ENCODE results near the gene BARX1. TPM values are rescaled to one million over a fixed set of nuclear protein-coding genes. Genes with fewer than 3 reads are reported as not detected.
A peak's percentile ranks its signal among the peaks of the same experiment; 100 is the strongest.
"Not testable (repeated sequence)": the region's sequence is repeated elsewhere in the genome, so short reads cannot be mapped to it uniquely, and the experiment has no call there.

The BARX1 gene
- total RNA-seq = 0.17 TPM in 1 of 2 replicates, not detected in the other

- DNase-seq (ENCODE audit: low read depth) = no peak
These were observed at the start of gene BARX1 for GRCh38 chr9:93955111-93955980. Gene BARX1, minus strand, starts transcription at chr9:93955355. Its CDS starts 209 bp downstream, at chr9:93955146.

GRCh38 chr9:94002316-94003140 lies 47.4 kb upstream of the BARX1 start:
- peak; percentile 45 for DNase-seq (ENCODE audit: low read depth)

GRCh38 chr9:93996863-93997262 lies 41.7 kb upstream of the BARX1 start:
- DNase-seq (ENCODE audit: low read depth) = no peak

- DNase-seq (ENCODE audit: low read depth) = no peak
These were observed 41.2 kb upstream of the BARX1 start for GRCh38 chr9:93996367-93996766.

GRCh38 chr9:93994545-93994944 lies 39.4 kb upstream of the BARX1 start:
- no peak for DNase-seq (ENCODE audit: low read depth)

GRCh38 chr9:93994132-93994531 lies 39.0 kb upstream of the BARX1 start:
- no peak for DNase-seq (ENCODE audit: low read depth)

- no peak for DNase-seq (ENCODE audit: low read depth)
These were observed 37.7 kb upstream of the BARX1 start for GRCh38 chr9:93992830-93993229.

GRCh38 chr9:93990448-93990847 lies 35.3 kb upstream of the BARX1 start:
- no peak for DNase-seq (ENCODE audit: low read depth)

GRCh38 chr9:93988056-93988455 lies 32.9 kb upstream of the BARX1 start:
- no peak for DNase-seq (ENCODE audit: low read depth)

- no peak for DNase-seq (ENCODE audit: low read depth)
These were observed 29.7 kb upstream of the BARX1 start for GRCh38 chr9:93984860-93985259.

- DNase-seq (ENCODE audit: low read depth) = no peak
These were observed 28.7 kb upstream of the BARX1 start for GRCh38 chr9:93983875-93984274.

GRCh38 chr9:93979721-93980120 lies 24.6 kb upstream of the BARX1 start:
- DNase-seq (ENCODE audit: low read depth) = no peak

- DNase-seq (ENCODE audit: low read depth) = no peak
These were observed 23.4 kb upstream of the BARX1 start for GRCh38 chr9:93978551-93978950.

GRCh38 chr9:93976973-93977372 lies 21.8 kb upstream of the BARX1 start:
- DNase-seq (ENCODE audit: low read depth) = peak; percentile 47

GRCh38 chr9:93976081-93976480 lies 20.9 kb upstream of the BARX1 start:
- no peak for DNase-seq (ENCODE audit: low read depth)

- DNase-seq (ENCODE audit: low read depth) = no peak
These were observed 20.1 kb upstream of the BARX1 start for GRCh38 chr9:93975262-93975661.

- no peak for DNase-seq (ENCODE audit: low read depth)
These were observed 19.0 kb upstream of the BARX1 start for GRCh38 chr9:93974151-93974550.

GRCh38 chr9:93972655-93973054 lies 17.5 kb upstream of the BARX1 start:
- DNase-seq (ENCODE audit: low read depth) = not testable (repeated sequence)

- no peak for DNase-seq (ENCODE audit: low read depth)
These were observed 14.1 kb upstream of the BARX1 start for GRCh38 chr9:93969328-93969661.

- peak; percentile 5 for DNase-seq (ENCODE audit: low read depth)
These were observed 13.5 kb upstream of the BARX1 start for GRCh38 chr9:93968451-93969327.

GRCh38 chr9:93967020-93967803 lies 12.1 kb upstream of the BARX1 start:
- no peak for DNase-seq (ENCODE audit: low read depth)
